ENCODE measurements around the gene KCNIP1. TPM values are rescaled to one million over a fixed set of nuclear protein-coding genes. Genes with fewer than 3 reads are reported as not detected.

KCNIP1 gene
- total RNA-seq, 2 donors from 2014 or later: 0.79 to 1.00 TPM

- no peak for DNase-seq (ENCODE audit: low spot score)
- intact Hi-C loops (cut with DNase I): no loop called here
Observed at GRCh38 chr5:170579601-170580000, 75.8 kb downstream of the KCNIP1 start.

- intact Hi-C loops (cut with DNase I): no loop called here
- DNase-seq (ENCODE audit: low spot score): no peak
Observed at GRCh38 chr5:170581211-170581610, 77.4 kb downstream of the KCNIP1 start.

- DNase-seq (ENCODE audit: low spot score): no peak
- intact Hi-C loops (cut with DNase I): no loop called here
Observed at GRCh38 chr5:170582644-170583330, 79.0 kb downstream of the KCNIP1 start.

- DNase-seq (ENCODE audit: low spot score): no peak
- intact Hi-C loops (cut with DNase I): no loop called here
Observed at GRCh38 chr5:170584003-170584402, 80.2 kb downstream of the KCNIP1 start.

GRCh38 chr5:170584450-170585058, 80.7 kb downstream of the KCNIP1 start:
- DNase-seq (ENCODE audit: low spot score): no peak
- intact Hi-C loops (cut with DNase I): no loop called here

- intact Hi-C loops (cut with DNase I): no loop called here
- DNase-seq (ENCODE audit: low spot score): no peak
Observed at GRCh38 chr5:170585273-170585948, 81.6 kb downstream of the KCNIP1 start.

- DNase-seq (ENCODE audit: low spot score): no peak
- intact Hi-C loops (cut with DNase I): no loop called here
Observed at GRCh38 chr5:170587808-170588207, 84.0 kb downstream of the KCNIP1 start.

- no peak for DNase-seq (ENCODE audit: low spot score)
- intact Hi-C loops (cut with DNase I): no loop called here
Observed at GRCh38 chr5:170589643-170590042, 85.8 kb downstream of the KCNIP1 start.

- DNase-seq (ENCODE audit: low spot score): no peak
- intact Hi-C loops (cut with DNase I): no loop called here
Observed at GRCh38 chr5:170590566-170590965, 86.7 kb downstream of the KCNIP1 start.

GRCh38 chr5:170591054-170591453, 87.2 kb downstream of the KCNIP1 start:
- intact Hi-C loops (cut with DNase I): no loop called here
- no peak for DNase-seq (ENCODE audit: low spot score)

GRCh38 chr5:170596482-170597044, 92.7 kb downstream of the KCNIP1 start:
- intact Hi-C loops (cut with DNase I): no loop called here
- no peak for DNase-seq (ENCODE audit: low spot score)

GRCh38 chr5:170597109-170597751, 93.4 kb downstream of the KCNIP1 start:
- DNase-seq (ENCODE audit: low spot score): no peak
- intact Hi-C loops (cut with DNase I): no loop called here

- no peak for DNase-seq (ENCODE audit: low spot score)
- intact Hi-C loops (cut with DNase I): no loop called here
Observed at GRCh38 chr5:170597872-170598271, 94.1 kb downstream of the KCNIP1 start.

- no peak for DNase-seq (ENCODE audit: low spot score)
- intact Hi-C loops (cut with DNase I): no loop called here
Observed at GRCh38 chr5:170599756-170600155, 95.9 kb downstream of the KCNIP1 start.

- no peak for DNase-seq (ENCODE audit: low spot score)
- intact Hi-C loops (cut with DNase I): no loop called here
Observed at GRCh38 chr5:170601619-170602018, 97.8 kb downstream of the KCNIP1 start.

GRCh38 chr5:170603109-170603508, 99.3 kb downstream of the KCNIP1 start:
- intact Hi-C loops (cut with DNase I): no loop called here

GRCh38 chr5:170603578-170604565, 100.1 kb downstream of the KCNIP1 start:
- intact Hi-C loops (cut with DNase I): no loop called here
- DNase-seq (ENCODE audit: low spot score): no peak

More at GRCh38 chr5:170603109-170603508, 99.3 kb downstream of the KCNIP1 start:
- no peak for DNase-seq (ENCODE audit: low spot score)

GRCh38 chr5:170606941-170607340, 103.1 kb downstream of the KCNIP1 start:
- intact Hi-C loops (cut with DNase I): no loop called here

More at GRCh38 chr5:170606941-170607340, 103.1 kb downstream of the KCNIP1 start:
- DNase-seq (ENCODE audit: low spot score): no peak

All from posterior vena cava (tissue), 2 donors.